Inflammatory macrophage treated with lipopolysaccharide for 1 hour (primary cell): ENCODE measurements around the gene SDHA.
"Not testable (repeated sequence)": the region's sequence is repeated elsewhere in the genome, so short reads cannot be mapped to it uniquely, and the experiment has no call there.

Experiments used
- DNase-seq, 2 donors: peaks; one replicate each; pipeline ENCODE4 v3.0.0-alpha.2; 2020 to 2022

SDHA gene

GRCh38 chr5:303741-304140 lies 85.6 kb downstream of the SDHA start:
- not testable (repeated sequence) for DNase-seq

- no peak for DNase-seq
These were observed 86.9 kb downstream of the SDHA start for GRCh38 chr5:305050-305449.

GRCh38 chr5:305459-305858 lies 87.3 kb downstream of the SDHA start:
- no peak for DNase-seq

GRCh38 chr5:306011-306805 lies 88.1 kb downstream of the SDHA start:
- DNase-seq: no peak
